LNCaP clone FGC (cell line): Measurements from ENCODE around the gene IVNS1ABP.

ENCODE experiments used
- DNase-seq: peaks from one replicate; pipeline ENCODE4 v3.0.0-alpha.2; 2011; ENCODE audit warnings: low read depth
- H3K4me3 ChIP-seq: 2 replicates; pipeline ENCODE4 v1.5.1; 2011; ENCODE audit warnings: mild to moderate bottlenecking, low read depth, low read length, control low read depth
- CTCF ChIP-seq: IDR thresholded peaks from 2 replicates; pipeline ENCODE4 v1.5.1; 2012; ENCODE audit warnings: mild to moderate bottlenecking; ENCODE audit not compliant: control insufficient read depth, insufficient read depth; ENCODE audit errors: extremely low read depth

The IVNS1ABP gene

GRCh38 chr1:185268352-185268751 lies 48.7 kb downstream of the IVNS1ABP start:
- no peak for DNase-seq
- no peak overlapping the region for H3K4me3 ChIP-seq
- no peak for TF ChIP-seq CTCF

DNA sequence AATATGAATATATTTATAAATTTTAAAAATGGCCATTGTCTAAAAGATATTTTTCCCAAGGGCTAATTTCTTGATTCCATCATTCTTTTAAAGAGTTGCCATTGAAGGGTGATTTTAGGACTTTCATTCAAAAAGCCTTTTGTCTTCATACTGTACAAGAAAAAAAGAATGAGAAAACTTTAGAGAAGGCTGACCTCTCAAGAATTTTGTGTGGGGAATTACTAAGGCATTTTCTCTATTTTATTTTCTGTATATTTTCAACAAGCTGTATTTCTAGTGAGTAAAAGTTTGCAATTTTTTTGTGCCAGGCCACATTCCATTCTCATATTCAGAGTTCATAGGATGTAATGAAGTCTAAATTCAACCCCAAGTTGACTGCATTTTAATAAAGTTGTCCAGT lies 49.3 kb downstream of the IVNS1ABP start:
- no peak overlapping the region for H3K4me3 ChIP-seq

DNA sequence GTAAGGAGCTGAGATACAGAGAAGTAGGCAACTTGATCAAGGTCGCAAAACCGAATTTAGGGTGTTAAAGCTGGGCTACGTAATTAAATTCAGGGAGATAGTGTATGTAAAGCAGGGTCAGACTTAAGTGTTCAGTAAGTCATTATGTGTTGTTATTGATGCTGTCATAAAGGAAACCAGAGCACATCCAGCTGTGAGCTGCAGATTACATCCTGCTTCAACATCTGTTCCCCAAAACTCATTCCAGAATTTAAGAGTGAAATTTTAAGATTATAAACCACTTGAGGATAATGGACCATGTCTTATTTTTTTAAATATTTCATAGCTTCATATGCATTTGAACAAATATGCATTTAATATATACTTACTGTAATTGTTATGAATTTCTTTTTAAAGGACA lies 49.7 kb downstream of the IVNS1ABP start:
- no peak for DNase-seq
- no peak for TF ChIP-seq CTCF

More for the DNA sequence above, 49.3 kb downstream of the IVNS1ABP start:
- DNase-seq, result no peak
- no peak for TF ChIP-seq CTCF

DNA sequence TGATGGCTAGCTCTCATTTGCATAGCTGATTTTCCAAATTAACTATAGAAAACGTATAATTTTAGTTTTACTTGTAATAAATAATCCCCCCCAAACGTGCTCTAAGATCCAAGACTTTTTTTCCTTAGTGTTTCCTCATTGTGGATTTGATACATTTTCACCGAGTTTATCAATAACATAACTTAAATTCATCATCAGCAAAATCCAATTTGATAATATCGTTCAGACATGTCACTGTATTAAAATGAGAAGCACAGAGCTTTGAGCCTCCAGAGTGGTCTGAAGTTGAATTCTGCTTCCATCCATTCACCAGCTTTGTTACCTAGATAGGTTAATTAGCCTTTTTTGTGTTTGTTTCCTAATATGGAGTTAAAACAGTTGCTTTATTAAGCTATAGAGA lies 51.7 kb downstream of the IVNS1ABP start:
- H3K4me3 ChIP-seq, result no peak overlapping the region
- DNase-seq, result no peak
- no peak for TF ChIP-seq CTCF

More for the DNA sequence above, 49.7 kb downstream of the IVNS1ABP start:
- no peak overlapping the region for H3K4me3 ChIP-seq

GRCh38 chr1:185263780-185264179 lies 53.3 kb downstream of the IVNS1ABP start:
- H3K4me3 ChIP-seq, result no peak overlapping the region
- TF ChIP-seq CTCF, result no peak
- DNase-seq, result no peak

- H3K4me3 ChIP-seq, result no peak overlapping the region
- DNase-seq, result no peak
- no peak for TF ChIP-seq CTCF
Observed at GRCh38 chr1:185263292-185263691, 53.8 kb downstream of the IVNS1ABP start.

GRCh38 chr1:185262151-185262550 lies 54.9 kb downstream of the IVNS1ABP start:
- TF ChIP-seq CTCF, result no peak
- no peak for DNase-seq
- H3K4me3 ChIP-seq, result no peak overlapping the region
